Uterus (tissue), 2 donors: Measurements from ENCODE around the gene CAMK1D.

Experiments used
- CTCF ChIP-seq, 4 experiments: fragments of 200-600 bp in 2 of 4; fragments of 450-650 bp in 2 of 4; sonication (generic) in 2 of 4; IDR thresholded peaks; one replicate each; pipeline ENCODE4 v1.5.1; 2016 to 2019; ENCODE audit warnings: antibody characterized with exemption in 4 of 4, mild to moderate bottlenecking in 2 of 4, moderate library complexity in 1 of 4
- POLR2A ChIP-seq, 2 donors: fragments of 450-650 bp; IDR thresholded peaks; one replicate each; pipeline ENCODE4 v1.6.1; 2016; ENCODE audit warnings: antibody characterized with exemption in 2 of 2, mild to moderate bottlenecking in 1 of 2, moderate library complexity in 1 of 2

- TF ChIP-seq POLR2A (IDR thresholded peaks at IDR 0.05) = no peak
- no peak for TF ChIP-seq CTCF (IDR thresholded peaks at IDR 0.05)
Observed at GRCh38 chr10:12376211-12376610, 26.9 kb downstream of the CAMK1D start.
